Mammary epithelial cell (primary cell): ENCODE data around the gene SLC25A13.

ENCODE experiments used
- EZH2 ChIP-seq: IDR thresholded peaks from 2 replicates; pipeline ENCODE4 v1.6.1; 2012; ENCODE audit warnings: low read length, inconsistent platforms, borderline replicate concordance
- TF ChIP-seq, protein P1 (sequence below), 2 donors: IDR thresholded peaks in 1 of 2; conservative IDR thresholded peaks in 1 of 2; 2 replicates each; pipeline ENCODE4 v1.5.1; 2011 to 2012; ENCODE audit warnings: inconsistent platforms in 2 of 2, low read length in 2 of 2, mild to moderate bottlenecking in 2 of 2, control low read depth in 1 of 2, low read depth in 1 of 2; ENCODE audit not compliant: insufficient read depth in 1 of 2; ENCODE audit errors: extremely low read depth in 1 of 2

- TF ChIP-seq, protein P1, sequence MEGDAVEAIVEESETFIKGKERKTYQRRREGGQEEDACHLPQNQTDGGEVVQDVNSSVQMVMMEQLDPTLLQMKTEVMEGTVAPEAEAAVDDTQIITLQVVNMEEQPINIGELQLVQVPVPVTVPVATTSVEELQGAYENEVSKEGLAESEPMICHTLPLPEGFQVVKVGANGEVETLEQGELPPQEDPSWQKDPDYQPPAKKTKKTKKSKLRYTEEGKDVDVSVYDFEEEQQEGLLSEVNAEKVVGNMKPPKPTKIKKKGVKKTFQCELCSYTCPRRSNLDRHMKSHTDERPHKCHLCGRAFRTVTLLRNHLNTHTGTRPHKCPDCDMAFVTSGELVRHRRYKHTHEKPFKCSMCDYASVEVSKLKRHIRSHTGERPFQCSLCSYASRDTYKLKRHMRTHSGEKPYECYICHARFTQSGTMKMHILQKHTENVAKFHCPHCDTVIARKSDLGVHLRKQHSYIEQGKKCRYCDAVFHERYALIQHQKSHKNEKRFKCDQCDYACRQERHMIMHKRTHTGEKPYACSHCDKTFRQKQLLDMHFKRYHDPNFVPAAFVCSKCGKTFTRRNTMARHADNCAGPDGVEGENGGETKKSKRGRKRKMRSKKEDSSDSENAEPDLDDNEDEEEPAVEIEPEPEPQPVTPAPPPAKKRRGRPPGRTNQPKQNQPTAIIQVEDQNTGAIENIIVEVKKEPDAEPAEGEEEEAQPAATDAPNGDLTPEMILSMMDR (conservative IDR thresholded peaks at IDR 0.05 in 1 of 2, IDR thresholded peaks at IDR 0.05 in 1 of 2; ENCODE audit: extremely low read depth in 1 of 2, insufficient read depth in 1 of 2, low read depth in 1 of 2, low read length in 2 of 2), result no peak
- no peak for TF ChIP-seq EZH2
Measured at GRCh38 chr7:96127746-96128145, 194.2 kb downstream of the SLC25A13 start.
